ENCODE data around the gene RASL11B.

- TF ChIP-seq TAF1 (IDR thresholded peaks at IDR 0.05; ENCODE audit: low read depth, low read length) = no peak
- no peak for TF ChIP-seq PAX5 (IDR thresholded peaks at IDR 0.05; ENCODE audit: insufficient read depth, low read length, severe bottlenecking)
- no peak for TF ChIP-seq SPI1 (IDR thresholded peaks at IDR 0.05; ENCODE audit: low read depth, low read length)
- no peak for TF ChIP-seq POLR2A (IDR thresholded peaks at IDR 0.05; ENCODE audit: low read depth, low read length)
- no peak for TF ChIP-seq POLR2AphosphoS5 (IDR thresholded peaks at IDR 0.05; ENCODE audit: low read depth, low read length)
- TF ChIP-seq POU2F2 (IDR thresholded peaks at IDR 0.05; ENCODE audit: low read depth, low read length) = no peak
Observed at GRCh38 chr4:52889354-52889753, 27.2 kb downstream of the RASL11B start.

Data from GM12891 (cell line).